SU-DHL-6 (cell line): Measurements from ENCODE around the gene PRR35.

Experiments used
- EZH2phosphoT487 ChIP-seq: fragments of 200-600 bp; sonication (generic), shearing (Covaris generic); conservative IDR thresholded peaks from 2 replicates; pipeline ENCODE4 v1.6.1; 2018; ENCODE audit warnings: mild to moderate bottlenecking, antibody characterized with exemption, low read length, moderate library complexity, mixed read lengths
- TF ChIP-seq, protein P1 (sequence below): fragments of 200-600 bp; sonication (generic); IDR thresholded peaks from one replicate; pipeline ENCODE4 v1.5.1; 2017; ENCODE audit warnings: antibody characterized with exemption, mild to moderate bottlenecking, low read length, moderate library complexity; ENCODE audit not compliant: insufficient read depth, poor library complexity, severe bottlenecking

DNA sequence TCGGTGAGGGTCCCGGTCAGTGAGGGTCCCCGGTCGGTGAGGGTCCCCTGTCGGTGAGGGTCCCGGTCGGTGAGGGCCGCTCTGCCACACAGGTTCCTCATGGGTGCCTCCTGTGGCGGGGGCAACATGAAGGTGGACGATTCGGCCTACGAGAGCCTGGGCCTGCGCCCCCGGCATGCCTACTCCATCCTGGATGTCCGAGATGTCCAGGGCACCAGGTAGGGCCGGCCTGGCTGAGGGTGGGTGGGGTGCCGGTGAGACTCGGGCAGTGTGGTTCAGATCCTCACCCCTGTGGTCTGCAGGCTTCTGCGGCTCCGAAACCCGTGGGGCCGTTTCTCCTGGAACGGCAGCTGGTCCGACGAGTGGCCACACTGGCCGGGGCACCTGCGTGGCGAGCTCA, 9.0 kb upstream of the PRR35 start:
- TF ChIP-seq, protein P1, sequence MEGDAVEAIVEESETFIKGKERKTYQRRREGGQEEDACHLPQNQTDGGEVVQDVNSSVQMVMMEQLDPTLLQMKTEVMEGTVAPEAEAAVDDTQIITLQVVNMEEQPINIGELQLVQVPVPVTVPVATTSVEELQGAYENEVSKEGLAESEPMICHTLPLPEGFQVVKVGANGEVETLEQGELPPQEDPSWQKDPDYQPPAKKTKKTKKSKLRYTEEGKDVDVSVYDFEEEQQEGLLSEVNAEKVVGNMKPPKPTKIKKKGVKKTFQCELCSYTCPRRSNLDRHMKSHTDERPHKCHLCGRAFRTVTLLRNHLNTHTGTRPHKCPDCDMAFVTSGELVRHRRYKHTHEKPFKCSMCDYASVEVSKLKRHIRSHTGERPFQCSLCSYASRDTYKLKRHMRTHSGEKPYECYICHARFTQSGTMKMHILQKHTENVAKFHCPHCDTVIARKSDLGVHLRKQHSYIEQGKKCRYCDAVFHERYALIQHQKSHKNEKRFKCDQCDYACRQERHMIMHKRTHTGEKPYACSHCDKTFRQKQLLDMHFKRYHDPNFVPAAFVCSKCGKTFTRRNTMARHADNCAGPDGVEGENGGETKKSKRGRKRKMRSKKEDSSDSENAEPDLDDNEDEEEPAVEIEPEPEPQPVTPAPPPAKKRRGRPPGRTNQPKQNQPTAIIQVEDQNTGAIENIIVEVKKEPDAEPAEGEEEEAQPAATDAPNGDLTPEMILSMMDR = no peak
- no peak for TF ChIP-seq EZH2phosphoT487
